ENCODE measurements around the gene SKP1. TPM values are rescaled to one million over a fixed set of nuclear protein-coding genes. Genes with fewer than 3 reads are reported as not detected.
A peak's percentile ranks its signal among the peaks of the same experiment; 100 is the strongest.

SKP1 gene
- polyA plus RNA-seq, 1 of the 3 experiments (the other 2 are of a cell fraction), result 407 TPM

DNA sequence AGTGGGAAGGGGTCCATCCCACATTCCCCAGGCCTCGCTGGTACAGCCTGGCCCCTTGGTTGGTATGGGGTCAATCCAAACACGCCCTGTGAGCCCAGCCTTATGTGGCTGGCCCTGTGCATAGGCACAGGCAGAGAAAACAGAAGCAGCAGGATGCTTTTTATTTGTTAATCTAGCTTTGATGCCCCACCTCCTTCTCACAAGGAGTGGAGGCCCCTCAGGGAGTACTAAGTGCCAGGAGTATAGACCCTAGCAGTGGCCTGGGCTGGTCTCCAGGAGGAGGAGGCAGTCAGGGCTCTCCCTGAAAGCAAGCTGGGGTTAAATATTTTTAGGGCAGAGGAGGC lies 76.8 kb downstream of the SKP1 start:
- Histone ChIP-seq H3K27ac (ENCODE audit: low read depth in 2 of 2, low read length in 1 of 2) (peak overlapping the region; percentile 64 to 82), H3K36me3 (replicated peaks in 1 of 2; ENCODE audit: control insufficient read depth in 1 of 2, insufficient read depth in 2 of 2, low read length in 1 of 2) (no peaks in the 10 kb centered on the region), H3K27me3 (ENCODE audit: insufficient read depth) (no peaks in the 10 kb centered on the region), H3K9me2 (no peaks in the 10 kb centered on the region), H3K4me3 (ENCODE audit: low read depth in 2 of 2, low read length in 1 of 2) (no peak overlapping the region), H3K9ac (no peak overlapping the region), H3K9me3 (no peaks in the 10 kb centered on the region), H3F3A (replicated peaks; ENCODE audit: insufficient read depth) (peaks cover 5% of the 10 kb centered on the region), H4K20me1 (ENCODE audit: insufficient read depth) (no peaks in the 10 kb centered on the region), H3K79me2 (ENCODE audit: insufficient read depth) (no peaks in the 10 kb centered on the region), H3K4me1 (ENCODE audit: control insufficient read depth in 1 of 2, insufficient read depth in 2 of 2, low read depth in 1 of 2, low read length in 1 of 2) (peaks cover 13 to 56% of the 10 kb centered on the region in 2 experiments), H2AFZ (ENCODE audit: low read depth) (peak overlapping the region; percentile 86; the same call in 1 of the 2 replicates), H3K4me2 (peak overlapping the region; percentile 18; the same call in 1 of the 2 replicates)
- CTCF ChIA-PET, result interaction anchor here (0.8 to 2.8 kb wide), 5 partner anchors 11 to 190 kb away, joined by 3 to 14 read pairs (median 5); partner anchors contain the start of gene TCF7
- POLR2A ChIA-PET, result interaction anchor here (1.2 to 1.6 kb wide), 3 partner anchors 11 to 60 kb away, joined by 3 to 4 read pairs (median 3); no protein-coding TSS in a partner anchor
- WGBS (ENCODE audit: low lambda C conversion rate), result 82% methylated on average over 2 of the region's 2 CpGs
- TF ChIP-seq YY1 (IDR thresholded peaks at IDR 0.05; ENCODE audit: low read depth), result no peak
- TF ChIP-seq, protein P1, sequence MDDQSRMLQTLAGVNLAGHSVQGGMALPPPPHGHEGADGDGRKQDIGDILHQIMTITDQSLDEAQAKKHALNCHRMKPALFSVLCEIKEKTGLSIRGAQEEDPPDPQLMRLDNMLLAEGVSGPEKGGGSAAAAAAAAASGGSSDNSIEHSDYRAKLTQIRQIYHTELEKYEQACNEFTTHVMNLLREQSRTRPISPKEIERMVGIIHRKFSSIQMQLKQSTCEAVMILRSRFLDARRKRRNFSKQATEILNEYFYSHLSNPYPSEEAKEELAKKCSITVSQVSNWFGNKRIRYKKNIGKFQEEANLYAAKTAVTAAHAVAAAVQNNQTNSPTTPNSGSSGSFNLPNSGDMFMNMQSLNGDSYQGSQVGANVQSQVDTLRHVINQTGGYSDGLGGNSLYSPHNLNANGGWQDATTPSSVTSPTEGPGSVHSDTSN (IDR thresholded peaks at IDR 0.05), result no peak
- TF ChIP-seq GABPA (IDR thresholded peaks at IDR 0.05; ENCODE audit: low read depth), result no peak
- TF ChIP-seq, protein P2, sequence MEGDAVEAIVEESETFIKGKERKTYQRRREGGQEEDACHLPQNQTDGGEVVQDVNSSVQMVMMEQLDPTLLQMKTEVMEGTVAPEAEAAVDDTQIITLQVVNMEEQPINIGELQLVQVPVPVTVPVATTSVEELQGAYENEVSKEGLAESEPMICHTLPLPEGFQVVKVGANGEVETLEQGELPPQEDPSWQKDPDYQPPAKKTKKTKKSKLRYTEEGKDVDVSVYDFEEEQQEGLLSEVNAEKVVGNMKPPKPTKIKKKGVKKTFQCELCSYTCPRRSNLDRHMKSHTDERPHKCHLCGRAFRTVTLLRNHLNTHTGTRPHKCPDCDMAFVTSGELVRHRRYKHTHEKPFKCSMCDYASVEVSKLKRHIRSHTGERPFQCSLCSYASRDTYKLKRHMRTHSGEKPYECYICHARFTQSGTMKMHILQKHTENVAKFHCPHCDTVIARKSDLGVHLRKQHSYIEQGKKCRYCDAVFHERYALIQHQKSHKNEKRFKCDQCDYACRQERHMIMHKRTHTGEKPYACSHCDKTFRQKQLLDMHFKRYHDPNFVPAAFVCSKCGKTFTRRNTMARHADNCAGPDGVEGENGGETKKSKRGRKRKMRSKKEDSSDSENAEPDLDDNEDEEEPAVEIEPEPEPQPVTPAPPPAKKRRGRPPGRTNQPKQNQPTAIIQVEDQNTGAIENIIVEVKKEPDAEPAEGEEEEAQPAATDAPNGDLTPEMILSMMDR (IDR thresholded peaks at IDR 0.05), result no peak
- TF ChIP-seq RXRA (IDR thresholded peaks at IDR 0.05; ENCODE audit: borderline replicate concordance, low read depth), result no peak
- TF ChIP-seq, protein P3, sequence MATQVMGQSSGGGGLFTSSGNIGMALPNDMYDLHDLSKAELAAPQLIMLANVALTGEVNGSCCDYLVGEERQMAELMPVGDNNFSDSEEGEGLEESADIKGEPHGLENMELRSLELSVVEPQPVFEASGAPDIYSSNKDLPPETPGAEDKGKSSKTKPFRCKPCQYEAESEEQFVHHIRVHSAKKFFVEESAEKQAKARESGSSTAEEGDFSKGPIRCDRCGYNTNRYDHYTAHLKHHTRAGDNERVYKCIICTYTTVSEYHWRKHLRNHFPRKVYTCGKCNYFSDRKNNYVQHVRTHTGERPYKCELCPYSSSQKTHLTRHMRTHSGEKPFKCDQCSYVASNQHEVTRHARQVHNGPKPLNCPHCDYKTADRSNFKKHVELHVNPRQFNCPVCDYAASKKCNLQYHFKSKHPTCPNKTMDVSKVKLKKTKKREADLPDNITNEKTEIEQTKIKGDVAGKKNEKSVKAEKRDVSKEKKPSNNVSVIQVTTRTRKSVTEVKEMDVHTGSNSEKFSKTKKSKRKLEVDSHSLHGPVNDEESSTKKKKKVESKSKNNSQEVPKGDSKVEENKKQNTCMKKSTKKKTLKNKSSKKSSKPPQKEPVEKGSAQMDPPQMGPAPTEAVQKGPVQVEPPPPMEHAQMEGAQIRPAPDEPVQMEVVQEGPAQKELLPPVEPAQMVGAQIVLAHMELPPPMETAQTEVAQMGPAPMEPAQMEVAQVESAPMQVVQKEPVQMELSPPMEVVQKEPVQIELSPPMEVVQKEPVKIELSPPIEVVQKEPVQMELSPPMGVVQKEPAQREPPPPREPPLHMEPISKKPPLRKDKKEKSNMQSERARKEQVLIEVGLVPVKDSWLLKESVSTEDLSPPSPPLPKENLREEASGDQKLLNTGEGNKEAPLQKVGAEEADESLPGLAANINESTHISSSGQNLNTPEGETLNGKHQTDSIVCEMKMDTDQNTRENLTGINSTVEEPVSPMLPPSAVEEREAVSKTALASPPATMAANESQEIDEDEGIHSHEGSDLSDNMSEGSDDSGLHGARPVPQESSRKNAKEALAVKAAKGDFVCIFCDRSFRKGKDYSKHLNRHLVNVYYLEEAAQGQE (IDR thresholded peaks at IDR 0.05; ENCODE audit: low read depth, low read length), result no peak
- no peak for TF ChIP-seq FOXJ3 (CRISPR knock-in tag; IDR thresholded peaks at IDR 0.05)
- no peak for TF ChIP-seq ELF1 (IDR thresholded peaks at IDR 0.05)
- no peak for TF ChIP-seq NRF1 (IDR thresholded peaks at IDR 0.05; ENCODE audit: low read depth, low read length)
- TF ChIP-seq SMC3 (IDR thresholded peaks at IDR 0.05; ENCODE audit: low read depth, low read length), result no peak
- TF ChIP-seq, protein P4, sequence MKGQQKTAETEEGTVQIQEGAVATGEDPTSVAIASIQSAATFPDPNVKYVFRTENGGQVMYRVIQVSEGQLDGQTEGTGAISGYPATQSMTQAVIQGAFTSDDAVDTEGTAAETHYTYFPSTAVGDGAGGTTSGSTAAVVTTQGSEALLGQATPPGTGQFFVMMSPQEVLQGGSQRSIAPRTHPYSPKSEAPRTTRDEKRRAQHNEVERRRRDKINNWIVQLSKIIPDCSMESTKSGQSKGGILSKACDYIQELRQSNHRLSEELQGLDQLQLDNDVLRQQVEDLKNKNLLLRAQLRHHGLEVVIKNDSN (IDR thresholded peaks at IDR 0.05; ENCODE audit: borderline replicate concordance, low read depth), result no peak
- no peak for TF ChIP-seq NFIC (IDR thresholded peaks at IDR 0.05; ENCODE audit: borderline replicate concordance)
- no peak for TF ChIP-seq MEF2A (IDR thresholded peaks at IDR 0.05; ENCODE audit: borderline replicate concordance, low read depth)
- TF ChIP-seq RCOR1 (IDR thresholded peaks at IDR 0.05; ENCODE audit: low read length), result no peak
- no peak for TF ChIP-seq FOXM1 (IDR thresholded peaks at IDR 0.05; ENCODE audit: low read depth)
- no peak for DNase-seq
